Panc1 (cell line): ENCODE measurements around the gene PLA2G5. TPM values are rescaled to one million over a fixed set of nuclear protein-coding genes. Genes with fewer than 3 reads are reported as not detected.

Source experiments
- ATAC-seq: fragments of 200-7000 bp; cut with Tn5 transposase; 2 replicates; pipeline ENCODE4 v1.9.1; 2020; ENCODE audit warnings: mild to moderate bottlenecking, moderate library complexity
- BruUV-seq: library from RNA; stranded (reverse); fragments of 400-500 nt; replicated peaks from 2 replicates; lab custom pipeline; 2021; lab: Mats Ljungman, UMichigan
- CTCF ChIA-PET: fragments of 300-600 bp; sonication (Branson Sonifier 250); formaldehyde crosslinking; loops from one replicate; lab custom pipeline; 2022; ENCODE audit warnings: antibody characterized with exemption; lab: Charles Lee
- POLR2A ChIA-PET: fragments of 300-600 bp; sonication (Branson Sonifier 250); formaldehyde crosslinking; loops from one replicate; lab custom pipeline; 2022; ENCODE audit warnings: antibody characterized with exemption; lab: Charles Lee
- DNase-seq: peaks from one replicate; pipeline ENCODE4 v3.0.0-alpha.2; 2010; ENCODE audit warnings: low read depth, low spot score
- H3K27ac ChIP-seq: 2 replicates; pipeline ENCODE4 v1.5.1; 2011; ENCODE audit warnings: mild to moderate bottlenecking, low read length, inconsistent platforms
- H3K27me3 ChIP-seq: fragments of 200-500 bp; sonication (Bioruptor generic); 2 replicates; pipeline ENCODE4 v1.6.0; 2014; ENCODE audit warnings: low read length, inconsistent platforms; ENCODE audit not compliant: control insufficient read depth, insufficient read depth
- H3K36me3 ChIP-seq: fragments of 200-500 bp; sonication (Bioruptor generic); 2 replicates; pipeline ENCODE4 v1.5.1; 2014; ENCODE audit warnings: inconsistent platforms, mild to moderate bottlenecking, low read length, moderate library complexity; ENCODE audit not compliant: control insufficient read depth, insufficient read depth
- H3K4me1 ChIP-seq: 2 replicates; pipeline ENCODE4 v1.5.1; 2011; ENCODE audit warnings: inconsistent platforms, mild to moderate bottlenecking, low read length, moderate library complexity; ENCODE audit not compliant: control insufficient read depth, insufficient read depth
- H3K4me3 ChIP-seq, 2 experiments: 2 replicates each; pipeline ENCODE4 v1.5.1; 2011 to 2012; ENCODE audit warnings: low read depth in 2 of 2, low read length in 2 of 2, mild to moderate bottlenecking in 2 of 2, inconsistent platforms in 1 of 2, moderate library complexity in 1 of 2
- H3K9me3 ChIP-seq: fragments of 200-500 bp; sonication (Bioruptor generic); 2 replicates; pipeline ENCODE4 v1.5.1; 2014; ENCODE audit warnings: low read depth, mild to moderate bottlenecking, inconsistent platforms, low read length, moderate library complexity; ENCODE audit not compliant: control insufficient read depth, insufficient read depth
- CTCF ChIP-seq: fragments of 450-650 bp; IDR thresholded peaks from 2 replicates; pipeline ENCODE4 v1.5.1; 2017; ENCODE audit warnings: mild to moderate bottlenecking
- POLR2AphosphoS5 ChIP-seq: IDR thresholded peaks from 2 replicates; pipeline ENCODE4 v1.6.1; 2012; ENCODE audit warnings: mild to moderate bottlenecking, low read depth, low read length, moderate library complexity
- REST ChIP-seq, 2 experiments: IDR thresholded peaks; 2 replicates each; pipeline ENCODE4 v1.6.1; 2011 to 2012; ENCODE audit warnings: low read depth in 2 of 2, control low read depth in 1 of 2, low read length in 1 of 2, mild to moderate bottlenecking in 1 of 2, moderate library complexity in 1 of 2; ENCODE audit not compliant: insufficient read depth in 1 of 2
- SIN3A ChIP-seq: IDR thresholded peaks from 2 replicates; pipeline ENCODE4 v1.6.1; 2012; ENCODE audit warnings: low read depth, mild to moderate bottlenecking, low read length, moderate library complexity, borderline replicate concordance; ENCODE audit not compliant: insufficient read depth
- TCF7L2 ChIP-seq: IDR thresholded peaks from 2 replicates; pipeline ENCODE4 v1.6.1; 2011; ENCODE audit warnings: mild to moderate bottlenecking, low read depth, low read length, inconsistent platforms
- in situ Hi-C: cut with HindIII; loops from 2 replicates; pipeline ENCODE4 v1.10.0; 2016; ENCODE audit warnings: low sequenced_read_pairs, low pct_unique_long_range_greater_than_20kb
- intact Hi-C: fragments of 100-400 bp; cut with micrococcal nuclease; formaldehyde crosslinking; loops from one replicate; pipeline ENCODE4 v1.10.0; 2022; ENCODE audit not compliant: unreplicated experiment
- total RNA-seq: library from RNA; stranded (reverse); gene quantifications from one replicate; pipeline ENCODE4 v1.2.1, GENCODE V29; 2021; ENCODE audit not compliant: unreplicated experiment

Gene PLA2G5
- total RNA-seq, 1 experiment from 2014 or later: not detected

GRCh38 chr1:20076223-20076622 is 6.2 kb downstream of the PLA2G5 start:
- no peak for TF ChIP-seq SIN3A
- no peak for TF ChIP-seq CTCF
- no peak for TF ChIP-seq POLR2AphosphoS5
- ChIA-PET POLR2A (no interaction called here), CTCF (no interaction called here)
- Histone ChIP-seq H3K36me3 (no peaks in the 10 kb centered on the region), H3K4me1 (no peaks in the 10 kb centered on the region), H3K4me3 (no peak overlapping the region), H3K27ac (no peak overlapping the region), H3K9me3 (no peaks in the 10 kb centered on the region), H3K27me3 (no peaks in the 10 kb centered on the region)
- DNase-seq: no peak
- ATAC-seq: no peak
- in situ Hi-C loops: no loop called here
- intact Hi-C loops: no loop called here
- no TSS peak for BruUV-seq

GRCh38 chr1:20076710-20077461 is 6.9 kb downstream of the PLA2G5 start:
- no peaks in the 10 kb centered on the region for H3K36me3 ChIP-seq
- ChIA-PET POLR2A (no interaction called here), CTCF (no interaction called here)
- H3K27ac ChIP-seq: no peak overlapping the region
- TF ChIP-seq POLR2AphosphoS5 (no peak), REST (IDR thresholded peaks at IDR 0.05; ENCODE audit: insufficient read depth in 1 of 2, low read depth in 2 of 2, low read length in 1 of 2) (no peak)
- DNase-seq: no peak
- in situ Hi-C loops: no loop called here
- H3K9me3 ChIP-seq: no peaks in the 10 kb centered on the region
- BruUV-seq: no TSS peak
- intact Hi-C loops: no loop called here
- H3K4me3 ChIP-seq: no peak overlapping the region
- no peaks in the 10 kb centered on the region for H3K27me3 ChIP-seq
- H3K4me1 ChIP-seq: no peaks in the 10 kb centered on the region
- no peak for ATAC-seq

GRCh38 chr1:20078171-20078651 is 8.2 kb downstream of the PLA2G5 start:
- Histone ChIP-seq H3K9me3 (no peaks in the 10 kb centered on the region), H3K36me3 (no peaks in the 10 kb centered on the region), H3K27me3 (no peaks in the 10 kb centered on the region), H3K4me1 (no peaks in the 10 kb centered on the region), H3K27ac (no peak overlapping the region), H3K4me3 (no peak overlapping the region)
- ATAC-seq: no peak
- ChIA-PET POLR2A (interaction anchor here (0.6 kb wide), 1 partner anchor 193 kb away, joined by 4 read pairs; no protein-coding TSS in a partner anchor), CTCF (no interaction called here)
- intact Hi-C loops (no loop called here), in situ Hi-C loops (no loop called here)
- DNase-seq: no peak
- no peak for TF ChIP-seq POLR2AphosphoS5
- TF ChIP-seq SIN3A: no peak
- TF ChIP-seq CTCF: no peak
- no peak for TF ChIP-seq TCF7L2
- TF ChIP-seq REST (IDR thresholded peaks at IDR 0.05; ENCODE audit: insufficient read depth in 1 of 2, low read depth in 2 of 2, low read length in 1 of 2): no peak
- no TSS peak for BruUV-seq
